ENCODE data around the gene YRDC. TPM values are rescaled to one million over a fixed set of nuclear protein-coding genes. Genes with fewer than 3 reads are reported as not detected.
A peak's percentile ranks its signal among the peaks of the same experiment; 100 is the strongest.

YRDC gene
- polyA plus RNA-seq, 1 of the 3 experiments (the other 2 are of a cell fraction) = 34.2 TPM

DNA sequence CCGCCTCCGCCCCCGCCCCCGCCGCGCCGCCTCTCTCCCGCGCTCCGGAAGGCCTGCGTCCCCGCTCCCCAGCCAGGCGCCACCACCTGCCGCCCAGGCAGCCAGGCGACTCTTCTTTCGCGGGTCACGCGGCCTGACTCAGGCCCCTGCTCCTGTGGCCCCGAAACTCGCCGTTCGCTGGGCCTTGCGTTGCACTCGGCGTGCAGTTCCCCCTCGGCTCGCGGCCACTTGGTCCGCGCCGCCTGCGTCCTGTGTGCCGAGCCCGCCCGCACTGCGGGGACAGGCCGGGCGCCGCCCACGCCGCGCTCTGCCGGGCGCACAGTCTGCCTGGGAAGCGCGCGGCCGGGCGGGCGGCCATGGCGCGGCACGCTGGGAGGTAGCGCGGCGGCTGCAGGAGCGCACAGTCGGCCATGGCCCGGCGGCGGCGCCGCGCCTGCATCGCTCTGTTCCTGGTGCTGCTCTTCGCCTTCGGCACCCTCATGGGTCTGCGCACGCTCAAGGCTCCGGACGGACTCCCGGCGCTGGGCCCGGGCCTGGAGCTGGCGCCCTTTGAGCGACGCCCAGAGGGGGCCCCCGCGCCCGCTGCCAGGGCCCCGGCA, 14.1 kb downstream of the YRDC start, which contains the start of gene MANEAL (continued):
- TF ChIP-seq, protein P1, sequence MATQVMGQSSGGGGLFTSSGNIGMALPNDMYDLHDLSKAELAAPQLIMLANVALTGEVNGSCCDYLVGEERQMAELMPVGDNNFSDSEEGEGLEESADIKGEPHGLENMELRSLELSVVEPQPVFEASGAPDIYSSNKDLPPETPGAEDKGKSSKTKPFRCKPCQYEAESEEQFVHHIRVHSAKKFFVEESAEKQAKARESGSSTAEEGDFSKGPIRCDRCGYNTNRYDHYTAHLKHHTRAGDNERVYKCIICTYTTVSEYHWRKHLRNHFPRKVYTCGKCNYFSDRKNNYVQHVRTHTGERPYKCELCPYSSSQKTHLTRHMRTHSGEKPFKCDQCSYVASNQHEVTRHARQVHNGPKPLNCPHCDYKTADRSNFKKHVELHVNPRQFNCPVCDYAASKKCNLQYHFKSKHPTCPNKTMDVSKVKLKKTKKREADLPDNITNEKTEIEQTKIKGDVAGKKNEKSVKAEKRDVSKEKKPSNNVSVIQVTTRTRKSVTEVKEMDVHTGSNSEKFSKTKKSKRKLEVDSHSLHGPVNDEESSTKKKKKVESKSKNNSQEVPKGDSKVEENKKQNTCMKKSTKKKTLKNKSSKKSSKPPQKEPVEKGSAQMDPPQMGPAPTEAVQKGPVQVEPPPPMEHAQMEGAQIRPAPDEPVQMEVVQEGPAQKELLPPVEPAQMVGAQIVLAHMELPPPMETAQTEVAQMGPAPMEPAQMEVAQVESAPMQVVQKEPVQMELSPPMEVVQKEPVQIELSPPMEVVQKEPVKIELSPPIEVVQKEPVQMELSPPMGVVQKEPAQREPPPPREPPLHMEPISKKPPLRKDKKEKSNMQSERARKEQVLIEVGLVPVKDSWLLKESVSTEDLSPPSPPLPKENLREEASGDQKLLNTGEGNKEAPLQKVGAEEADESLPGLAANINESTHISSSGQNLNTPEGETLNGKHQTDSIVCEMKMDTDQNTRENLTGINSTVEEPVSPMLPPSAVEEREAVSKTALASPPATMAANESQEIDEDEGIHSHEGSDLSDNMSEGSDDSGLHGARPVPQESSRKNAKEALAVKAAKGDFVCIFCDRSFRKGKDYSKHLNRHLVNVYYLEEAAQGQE (IDR thresholded peaks at IDR 0.05; ENCODE audit: low read depth, low read length) = peak; percentile 66; the same call in 1 of the 2 replicates
- no peak for TF ChIP-seq TEAD4 (IDR thresholded peaks at IDR 0.05; ENCODE audit: borderline replicate concordance, insufficient read depth)
- no peak for TF ChIP-seq NFIC (IDR thresholded peaks at IDR 0.05; ENCODE audit: borderline replicate concordance)
- TF ChIP-seq POLR2AphosphoS5 (IDR thresholded peaks at IDR 0.05; ENCODE audit: low read depth, low read length) = no peak
- TF ChIP-seq, protein P2, sequence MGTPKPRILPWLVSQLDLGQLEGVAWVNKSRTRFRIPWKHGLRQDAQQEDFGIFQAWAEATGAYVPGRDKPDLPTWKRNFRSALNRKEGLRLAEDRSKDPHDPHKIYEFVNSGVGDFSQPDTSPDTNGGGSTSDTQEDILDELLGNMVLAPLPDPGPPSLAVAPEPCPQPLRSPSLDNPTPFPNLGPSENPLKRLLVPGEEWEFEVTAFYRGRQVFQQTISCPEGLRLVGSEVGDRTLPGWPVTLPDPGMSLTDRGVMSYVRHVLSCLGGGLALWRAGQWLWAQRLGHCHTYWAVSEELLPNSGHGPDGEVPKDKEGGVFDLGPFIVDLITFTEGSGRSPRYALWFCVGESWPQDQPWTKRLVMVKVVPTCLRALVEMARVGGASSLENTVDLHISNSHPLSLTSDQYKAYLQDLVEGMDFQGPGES (IDR thresholded peaks at IDR 0.05; ENCODE audit: low read depth, low read length) = no peak
- no peak for TF ChIP-seq JUND (IDR thresholded peaks at IDR 0.05)
- no peak for TF ChIP-seq TAF1 (IDR thresholded peaks at IDR 0.05; ENCODE audit: borderline replicate concordance, low read depth, low read length)
- no peak for TF ChIP-seq TCF12 (IDR thresholded peaks at IDR 0.05)
- no peak for TF ChIP-seq RXRA (IDR thresholded peaks at IDR 0.05; ENCODE audit: borderline replicate concordance, low read depth)
- TF ChIP-seq GABPA (IDR thresholded peaks at IDR 0.05; ENCODE audit: low read depth) = no peak
- no peak for TF ChIP-seq PBX3 (IDR thresholded peaks at IDR 0.05)
- TF ChIP-seq USF2 (IDR thresholded peaks at IDR 0.05; ENCODE audit: borderline replicate concordance, low read depth, low read length) = no peak
- TF ChIP-seq MAX (IDR thresholded peaks at IDR 0.05; ENCODE audit: low read depth) = no peak; the same call in 1 of the 2 replicates
- TF ChIP-seq EZH2phosphoT487 (IDR thresholded peaks at IDR 0.05; ENCODE audit: borderline replicate concordance, low read depth) = no peak
- TF ChIP-seq CTCF (IDR thresholded peaks at IDR 0.05) = no peak

Data from SK-N-SH (cell line).